Nephron progenitor cell (in vitro differentiated cells): Measurements from ENCODE around the gene KDM2B.
A peak's percentile ranks its signal among the peaks of the same experiment; 100 is the strongest.

Experiments used
- DNase-seq: peaks from one replicate; pipeline ENCODE4 v3.0.0; 2021
- H3K27ac Mint-ChIP-seq: 2 replicates; pipeline ENCODE4 v1.8.0; 2021; ENCODE audit warnings: mild to moderate bottlenecking, moderate library complexity, mixed read lengths
- H3K27me3 Mint-ChIP-seq: 2 replicates; pipeline ENCODE4 v1.8.0; 2021; ENCODE audit warnings: mild to moderate bottlenecking, low read depth, mixed read lengths; ENCODE audit not compliant: poor library complexity
- H3K36me3 Mint-ChIP-seq: 2 replicates; pipeline ENCODE4 v1.8.0; 2021; ENCODE audit warnings: low read depth, mixed read lengths
- H3K4me1 Mint-ChIP-seq: 2 replicates; pipeline ENCODE4 v1.8.0; 2021; ENCODE audit warnings: mixed read lengths
- H3K4me3 Mint-ChIP-seq: 2 replicates; pipeline ENCODE4 v1.8.0; 2021; ENCODE audit warnings: mild to moderate bottlenecking, moderate library complexity, mixed read lengths
- H3K9me3 Mint-ChIP-seq: 2 replicates; pipeline ENCODE4 v1.8.0; 2021; ENCODE audit warnings: mild to moderate bottlenecking, moderate library complexity, mixed read lengths
- TF ChIP-seq, protein P1 (sequence below): fragments of 200-600 bp; sonication (generic); IDR thresholded peaks from 2 replicates; pipeline ENCODE4 v1.5.0; 2021; ENCODE audit warnings: antibody characterized with exemption

The KDM2B gene

DNA sequence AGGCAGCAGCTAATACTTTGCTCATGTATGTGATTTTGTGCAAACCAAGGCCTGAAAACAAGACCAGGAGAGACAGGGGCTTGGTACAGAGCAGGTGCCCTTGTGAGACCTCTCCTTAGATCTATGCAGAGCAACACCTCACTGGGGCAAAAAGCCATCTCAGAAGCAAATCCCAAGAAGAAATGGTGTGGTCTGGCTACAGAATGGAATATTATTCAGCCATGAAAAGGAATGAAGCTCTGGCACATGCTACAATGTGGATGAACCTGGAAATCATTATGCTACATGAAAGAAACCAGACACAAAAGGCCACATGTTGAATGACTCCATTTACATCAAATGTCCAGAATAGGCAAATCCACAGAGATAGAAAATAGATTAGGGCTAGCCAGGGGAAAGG, 61.6 kb downstream of the KDM2B start:
- Mint-ChIP-seq H3K4me3 (no peak overlapping the region), H3K36me3 (peaks cover 51% of the 10 kb centered on the region), H3K4me1 (peaks cover 17% of the 10 kb centered on the region), H3K9me3 (peaks cover 4% of the 10 kb centered on the region), H3K27ac (peak overlapping the region; percentile 62), H3K27me3 (no peaks in the 10 kb centered on the region)
- no peak for DNase-seq
- TF ChIP-seq, protein P1, sequence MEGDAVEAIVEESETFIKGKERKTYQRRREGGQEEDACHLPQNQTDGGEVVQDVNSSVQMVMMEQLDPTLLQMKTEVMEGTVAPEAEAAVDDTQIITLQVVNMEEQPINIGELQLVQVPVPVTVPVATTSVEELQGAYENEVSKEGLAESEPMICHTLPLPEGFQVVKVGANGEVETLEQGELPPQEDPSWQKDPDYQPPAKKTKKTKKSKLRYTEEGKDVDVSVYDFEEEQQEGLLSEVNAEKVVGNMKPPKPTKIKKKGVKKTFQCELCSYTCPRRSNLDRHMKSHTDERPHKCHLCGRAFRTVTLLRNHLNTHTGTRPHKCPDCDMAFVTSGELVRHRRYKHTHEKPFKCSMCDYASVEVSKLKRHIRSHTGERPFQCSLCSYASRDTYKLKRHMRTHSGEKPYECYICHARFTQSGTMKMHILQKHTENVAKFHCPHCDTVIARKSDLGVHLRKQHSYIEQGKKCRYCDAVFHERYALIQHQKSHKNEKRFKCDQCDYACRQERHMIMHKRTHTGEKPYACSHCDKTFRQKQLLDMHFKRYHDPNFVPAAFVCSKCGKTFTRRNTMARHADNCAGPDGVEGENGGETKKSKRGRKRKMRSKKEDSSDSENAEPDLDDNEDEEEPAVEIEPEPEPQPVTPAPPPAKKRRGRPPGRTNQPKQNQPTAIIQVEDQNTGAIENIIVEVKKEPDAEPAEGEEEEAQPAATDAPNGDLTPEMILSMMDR: no peak

DNA sequence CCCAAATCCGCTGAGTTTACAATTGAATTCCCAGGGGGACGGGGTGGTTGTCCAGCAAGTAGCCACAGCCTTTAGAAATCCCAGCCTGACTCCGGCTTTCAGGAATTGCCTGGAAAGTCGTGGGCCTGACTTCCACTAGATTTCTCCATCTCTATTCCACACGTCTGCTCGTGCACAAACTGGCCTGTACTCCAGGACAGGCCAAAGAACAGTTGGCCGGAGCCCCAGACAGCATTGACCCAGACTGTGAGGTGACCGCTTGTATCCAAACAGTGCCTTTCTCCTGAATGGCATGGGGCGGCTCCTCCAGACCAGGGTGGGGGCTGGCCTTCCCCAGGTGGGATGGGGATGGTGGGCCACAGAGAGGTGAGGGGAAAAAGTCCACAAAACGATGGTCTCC, 62.2 kb downstream of the KDM2B start:
- peaks cover 4% of the 10 kb centered on the region for H3K9me3 Mint-ChIP-seq
- no peaks in the 10 kb centered on the region for H3K27me3 Mint-ChIP-seq
- DNase-seq: no peak
- TF ChIP-seq, protein P1: no peak
- no peak overlapping the region for H3K27ac Mint-ChIP-seq
- H3K36me3 Mint-ChIP-seq: peaks cover 52% of the 10 kb centered on the region
- no peak overlapping the region for H3K4me3 Mint-ChIP-seq
- peaks cover 17% of the 10 kb centered on the region for H3K4me1 Mint-ChIP-seq

DNA sequence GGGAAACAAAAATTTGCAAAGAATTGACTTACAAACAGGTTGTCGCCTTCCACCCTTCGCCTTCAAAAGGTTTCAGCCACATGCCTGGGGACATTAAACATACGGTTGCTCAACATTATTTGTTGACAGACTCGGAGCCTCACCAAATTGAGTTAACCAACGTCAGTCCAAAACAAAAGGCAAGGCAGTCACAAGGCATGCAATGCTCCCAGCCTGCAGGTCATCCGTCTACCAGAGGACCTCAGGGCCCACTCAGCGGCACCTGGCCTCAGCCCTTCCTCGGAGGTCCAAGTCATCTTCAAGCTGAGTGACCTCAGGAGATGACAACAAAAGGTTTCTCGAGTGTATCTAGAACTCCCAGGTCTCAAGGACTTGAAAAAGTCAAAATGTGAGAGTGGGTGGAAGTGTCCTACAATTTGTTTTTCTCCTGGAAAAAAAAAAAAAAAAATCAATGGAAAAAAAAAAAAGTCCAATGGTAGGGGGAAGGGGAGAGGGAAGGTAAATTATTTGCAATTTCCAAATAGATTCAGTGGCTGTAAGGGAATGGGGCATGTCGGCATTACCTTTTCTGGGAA, 64.3 kb downstream of the KDM2B start:
- H3K36me3 Mint-ChIP-seq: peaks cover 64% of the 10 kb centered on the region

DNA sequence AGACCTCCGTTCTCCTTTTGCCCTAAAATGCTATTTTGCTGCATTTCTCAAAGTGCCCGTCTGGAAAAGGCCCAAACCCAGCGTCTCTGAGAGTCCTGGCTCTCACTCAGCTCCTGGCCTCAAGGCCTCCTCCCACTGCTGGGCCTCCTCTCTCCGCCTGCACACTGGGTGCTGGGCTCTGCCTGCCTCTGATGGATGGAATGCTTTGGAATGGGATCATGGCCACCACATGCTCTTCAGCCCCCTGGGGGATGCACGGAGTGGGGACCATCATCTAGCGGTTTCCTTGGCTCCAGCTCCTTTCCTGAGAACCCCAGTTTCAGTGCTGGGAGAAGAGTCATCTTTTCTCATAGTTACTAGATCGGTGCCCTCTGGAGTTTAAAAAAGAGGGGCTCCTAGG, 65.2 kb downstream of the KDM2B start:
- no peak for DNase-seq
- peak overlapping the region; percentile 66 for H3K27ac Mint-ChIP-seq
- H3K36me3 Mint-ChIP-seq: peaks cover 64% of the 10 kb centered on the region
- H3K4me1 Mint-ChIP-seq: peaks cover 19% of the 10 kb centered on the region
- no peaks in the 10 kb centered on the region for H3K27me3 Mint-ChIP-seq
- no peak overlapping the region for H3K4me3 Mint-ChIP-seq
- H3K9me3 Mint-ChIP-seq: peaks cover 4% of the 10 kb centered on the region
- TF ChIP-seq, protein P1: no peak

More for the DNA sequence above, 64.3 kb downstream of the KDM2B start:
- TF ChIP-seq, protein P1: no peak
- Mint-ChIP-seq H3K4me1 (peaks cover 19% of the 10 kb centered on the region), H3K27ac (no peak overlapping the region), H3K4me3 (no peak overlapping the region), H3K27me3 (no peaks in the 10 kb centered on the region), H3K9me3 (peaks cover 4% of the 10 kb centered on the region)
- DNase-seq: no peak

DNA sequence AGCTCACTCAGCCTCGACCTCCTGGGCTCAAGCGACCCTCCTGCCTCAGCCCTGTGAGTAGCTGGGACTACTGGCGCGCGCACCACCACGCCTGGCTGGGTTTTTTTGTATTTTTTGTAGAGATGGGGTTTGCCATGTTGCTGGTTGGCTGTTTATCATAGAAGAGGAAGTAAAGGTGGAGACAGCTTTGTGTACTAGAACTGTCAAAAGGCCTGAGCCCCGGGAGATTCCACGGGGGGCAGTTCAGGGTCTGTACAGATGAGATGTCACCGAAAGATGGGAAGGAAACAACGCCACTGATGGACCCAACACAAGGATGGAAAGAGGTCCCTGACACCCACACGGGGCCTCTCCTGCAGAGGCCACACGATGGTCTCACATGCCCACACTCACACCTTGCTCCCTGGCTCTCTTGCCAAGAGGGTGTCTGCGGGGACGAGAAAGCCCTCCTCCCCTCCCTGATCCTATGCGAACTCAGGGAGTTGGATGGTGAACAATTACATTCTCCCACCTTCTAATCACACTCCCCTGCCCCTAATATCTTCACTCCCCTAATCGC, 66.6 kb downstream of the KDM2B start:
- H3K9me3 Mint-ChIP-seq: peaks cover 4% of the 10 kb centered on the region
- H3K4me3 Mint-ChIP-seq: no peak overlapping the region
- TF ChIP-seq, protein P1: no peak
- peak overlapping the region; percentile 80 for H3K27ac Mint-ChIP-seq
- no peaks in the 10 kb centered on the region for H3K27me3 Mint-ChIP-seq
- H3K4me1 Mint-ChIP-seq: peaks cover 19% of the 10 kb centered on the region
- no peak for DNase-seq
- H3K36me3 Mint-ChIP-seq: peaks cover 62% of the 10 kb centered on the region
